Kidney (tissue), 14 donors: ENCODE data around the gene C2CD4B. TPM values are rescaled to one million over a fixed set of nuclear protein-coding genes. Genes with fewer than 3 reads are reported as not detected.
A peak's percentile ranks its signal among the peaks of the same experiment; 100 is the strongest.

Experiments used
- DNase-seq, 5 donors: peaks; one replicate each; pipeline ENCODE4 v3.0.0-alpha.2; 2013 to 2020
- FAIRE-seq: peaks from 2 replicates; lab custom pipeline; 2012; peaks lifted over from hg19 to GRCh38; lab: Jason Lieb, UNC
- H3K27ac ChIP-seq, 2 donors: one replicate each; pipeline ENCODE4 v1.7.0; 2013; ENCODE audit warnings: low read depth in 2 of 2, low read length in 2 of 2, inconsistent platforms in 1 of 2
- H3K27me3 ChIP-seq: one replicate; pipeline ENCODE4 v1.7.1; 2013; ENCODE audit warnings: low read length, inconsistent platforms; ENCODE audit not compliant: control insufficient read depth, insufficient read depth
- H3K36me3 ChIP-seq, 3 donors: one replicate each; pipeline versions ENCODE4 v1.7.0 to v1.7.1; 2013; ENCODE audit warnings: low read length in 3 of 3, control low read depth in 1 of 3, inconsistent platforms in 1 of 3; ENCODE audit not compliant: insufficient read depth in 3 of 3, control insufficient read depth in 2 of 3
- H3K4me1 ChIP-seq, 3 donors: one replicate each; pipeline versions ENCODE4 v1.7.0 to v1.7.1; 2013; ENCODE audit warnings: low read length in 3 of 3, inconsistent platforms in 1 of 3, low read depth in 1 of 3; ENCODE audit not compliant: control insufficient read depth in 2 of 3, insufficient read depth in 2 of 3
- H3K4me3 ChIP-seq, 3 donors: one replicate each; pipeline versions ENCODE4 v1.7.0 to v1.8.1; 2013; ENCODE audit warnings: low read length in 3 of 3, control low read depth in 1 of 3, inconsistent platforms in 1 of 3
- H3K9ac ChIP-seq, 3 donors: one replicate each; pipeline versions ENCODE4 v1.7.0 to v1.7.1; 2013; ENCODE audit warnings: low read length in 3 of 3, control low read depth in 1 of 3, inconsistent platforms in 1 of 3
- H3K9me3 ChIP-seq, 3 donors: one replicate each; pipeline versions ENCODE4 v1.7.0 to v1.7.1; 2013; ENCODE audit warnings: low read length in 3 of 3, control low read depth in 1 of 3, inconsistent platforms in 1 of 3; ENCODE audit not compliant: control insufficient read depth in 2 of 3, insufficient read depth in 1 of 3
- intact Hi-C: fragments of 100-400 bp; cut with DNase I; formaldehyde crosslinking; loops from one replicate; pipeline ENCODE4 v1.11.1; 2022
- polyA plus RNA-seq: library from polyadenylated mRNA; stranded (reverse); fragments of 350-450 nt; fragmentation: Illumina TruSeq; extraction: RNeasy Lipid Tissue Mini Kit (QIAGEN cat#74804); gene quantifications from one replicate; pipeline ENCODE4 v1.2.3, GENCODE V29; 2014; ENCODE audit warnings: low read depth, low replicate concordance; ENCODE audit not compliant: insufficient read depth
- total RNA-seq: library from RNA; stranded (reverse); fragmentation: NEBNext Ultra II Directional; extraction: Animal tissue kit (Norgen Biotek cat#: 25700); gene quantifications from one replicate; pipeline ENCODE4 v1.2.1, GENCODE V29; 2021
- TF ChIP-seq, protein P1 (sequence below): IDR thresholded peaks from 3 replicates; pipeline ENCODE4 v1.5.1; 2012; ENCODE audit warnings: mild to moderate bottlenecking, moderate library complexity, borderline replicate concordance; ENCODE audit not compliant: insufficient read depth; ENCODE audit errors: extremely low read depth
- donor health status: control.
- donor health status: control.
- donor health status: control.
- donor health status: control.
- donor health status: control.
- donor health status: DM: yes; HTN: yes; CAD: no.
- donor health status: Normal renal cell carcinoma (clear cell type).

Gene C2CD4B
- total and polyA plus RNA-seq, 2 donors from 2014 or later = 0.26 to 4.2 TPM

DNA sequence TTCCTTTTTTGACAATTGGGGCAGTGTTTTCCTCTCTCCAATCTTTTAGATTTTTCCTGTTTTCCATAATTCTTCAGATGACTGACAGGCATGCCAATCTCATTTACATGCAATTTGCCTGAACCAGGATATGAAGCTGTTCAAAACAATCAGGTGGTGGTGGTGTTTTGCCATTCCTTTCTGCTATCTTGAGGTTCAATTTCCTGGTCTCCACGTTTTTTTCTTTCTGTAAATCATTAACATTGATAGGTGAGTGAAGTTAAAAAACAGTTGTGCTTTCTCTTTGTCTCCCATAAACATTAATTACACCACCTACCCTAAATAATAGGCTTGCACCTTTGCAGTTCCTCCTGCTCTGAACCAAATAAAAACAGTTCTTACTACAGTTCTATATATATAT lies 49.2 kb downstream of the C2CD4B start:
- Histone ChIP-seq H3K36me3 (no peaks in the 10 kb centered on the region), H3K4me3 (no peak overlapping the region), H3K27me3 (no peaks in the 10 kb centered on the region), H3K4me1 (peaks cover 0 to 8% (median 0%) of the 10 kb centered on the region in 3 donors), H3K27ac (peak overlapping the region in 1 of 2 donors; percentile 35), H3K9me3 (no peaks in the 10 kb centered on the region), H3K9ac (no peak overlapping the region)
- FAIRE-seq = no peak
- DNase-seq = peak in 2 of 5 donors; percentile 55 to 56
- intact Hi-C loops = no loop called here
- TF ChIP-seq, protein P1, sequence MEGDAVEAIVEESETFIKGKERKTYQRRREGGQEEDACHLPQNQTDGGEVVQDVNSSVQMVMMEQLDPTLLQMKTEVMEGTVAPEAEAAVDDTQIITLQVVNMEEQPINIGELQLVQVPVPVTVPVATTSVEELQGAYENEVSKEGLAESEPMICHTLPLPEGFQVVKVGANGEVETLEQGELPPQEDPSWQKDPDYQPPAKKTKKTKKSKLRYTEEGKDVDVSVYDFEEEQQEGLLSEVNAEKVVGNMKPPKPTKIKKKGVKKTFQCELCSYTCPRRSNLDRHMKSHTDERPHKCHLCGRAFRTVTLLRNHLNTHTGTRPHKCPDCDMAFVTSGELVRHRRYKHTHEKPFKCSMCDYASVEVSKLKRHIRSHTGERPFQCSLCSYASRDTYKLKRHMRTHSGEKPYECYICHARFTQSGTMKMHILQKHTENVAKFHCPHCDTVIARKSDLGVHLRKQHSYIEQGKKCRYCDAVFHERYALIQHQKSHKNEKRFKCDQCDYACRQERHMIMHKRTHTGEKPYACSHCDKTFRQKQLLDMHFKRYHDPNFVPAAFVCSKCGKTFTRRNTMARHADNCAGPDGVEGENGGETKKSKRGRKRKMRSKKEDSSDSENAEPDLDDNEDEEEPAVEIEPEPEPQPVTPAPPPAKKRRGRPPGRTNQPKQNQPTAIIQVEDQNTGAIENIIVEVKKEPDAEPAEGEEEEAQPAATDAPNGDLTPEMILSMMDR = no peak

Other genes starting within 250 kb of the C2CD4B start
- gene VPS13C, start 104.8 kb downstream of the C2CD4B start, total RNA-seq = 106 TPM
- 12.5 TPM for gene VPS13C, start 104.8 kb downstream of the C2CD4B start, polyA plus RNA-seq
- gene C2CD4A, start 98.3 kb downstream of the C2CD4B start, total RNA-seq = 5.3 TPM
- gene C2CD4A, start 98.3 kb downstream of the C2CD4B start, polyA plus RNA-seq = 0.17 TPM
- 36.5 TPM for gene TLN2, start 225.3 kb upstream of the C2CD4B start, total RNA-seq
- 26.6 TPM for gene TLN2, start 225.3 kb upstream of the C2CD4B start, polyA plus RNA-seq